Measurements from ENCODE around the gene TTLL5. TPM values are rescaled to one million over a fixed set of nuclear protein-coding genes. Genes with fewer than 3 reads are reported as not detected.

The TTLL5 gene
- total RNA-seq, 1 experiment from 2014 or later, result 35.5 TPM

DNA sequence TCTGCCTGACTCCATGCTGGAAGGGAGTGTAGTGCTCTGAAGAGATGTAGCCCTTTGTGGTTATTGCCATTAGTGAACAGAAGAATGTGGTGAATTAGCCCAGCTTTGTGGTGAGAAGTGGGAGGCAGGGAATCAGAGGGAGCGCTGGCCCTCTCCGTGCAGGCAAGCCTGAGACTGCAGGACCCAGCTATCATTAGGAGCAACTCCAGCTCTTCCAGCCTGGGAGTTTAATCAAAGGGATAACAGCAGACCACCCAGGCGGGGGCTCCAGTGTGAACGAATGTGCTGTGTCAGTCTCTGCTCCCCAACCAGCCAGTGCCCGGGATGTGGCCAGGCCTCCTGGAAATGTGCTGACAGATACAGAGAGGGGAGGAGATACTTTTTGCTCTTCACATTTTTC is 142.7 kb downstream of the TTLL5 start:
- DNase-seq (ENCODE audit: low read depth), result peak; percentile 6

DNA sequence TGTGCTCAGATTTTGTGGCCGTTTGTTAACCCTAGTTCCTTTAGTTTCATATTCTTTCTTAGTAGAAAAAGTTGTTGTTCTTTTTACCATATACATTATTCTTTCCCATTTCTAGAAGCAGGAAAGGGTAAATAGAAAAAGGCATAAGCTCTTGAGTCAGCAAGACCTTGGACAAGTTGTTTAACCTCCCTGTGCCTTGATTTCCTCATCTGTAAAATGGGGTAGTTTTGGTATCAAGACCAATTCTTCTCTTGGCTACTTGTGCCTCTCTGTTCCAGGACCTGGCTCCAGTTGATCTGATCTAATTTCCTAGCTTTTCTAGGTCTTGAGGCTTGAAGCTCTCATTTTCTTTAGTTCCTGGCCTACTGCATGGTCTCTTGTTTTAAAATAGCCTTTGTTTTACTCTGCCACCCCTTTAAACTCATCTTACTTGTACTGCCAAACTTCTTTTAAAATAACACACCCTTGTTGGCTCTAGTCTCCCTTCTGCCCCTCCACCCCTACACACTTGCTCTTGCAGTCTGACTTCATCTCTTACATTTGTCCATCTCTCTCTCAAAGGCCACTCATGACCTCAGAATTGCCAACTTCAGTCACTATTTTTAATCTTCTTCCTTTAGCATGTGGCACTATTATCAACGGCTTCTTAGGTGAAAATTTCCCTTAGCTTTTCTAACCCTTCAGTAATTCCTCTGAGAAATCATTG is 143.7 kb downstream of the TTLL5 start:
- DNase-seq (ENCODE audit: low read depth), result no peak

GRCh38 chr14:75805646-75806045 is 144.6 kb downstream of the TTLL5 start:
- DNase-seq (ENCODE audit: low read depth), result no peak

DNA sequence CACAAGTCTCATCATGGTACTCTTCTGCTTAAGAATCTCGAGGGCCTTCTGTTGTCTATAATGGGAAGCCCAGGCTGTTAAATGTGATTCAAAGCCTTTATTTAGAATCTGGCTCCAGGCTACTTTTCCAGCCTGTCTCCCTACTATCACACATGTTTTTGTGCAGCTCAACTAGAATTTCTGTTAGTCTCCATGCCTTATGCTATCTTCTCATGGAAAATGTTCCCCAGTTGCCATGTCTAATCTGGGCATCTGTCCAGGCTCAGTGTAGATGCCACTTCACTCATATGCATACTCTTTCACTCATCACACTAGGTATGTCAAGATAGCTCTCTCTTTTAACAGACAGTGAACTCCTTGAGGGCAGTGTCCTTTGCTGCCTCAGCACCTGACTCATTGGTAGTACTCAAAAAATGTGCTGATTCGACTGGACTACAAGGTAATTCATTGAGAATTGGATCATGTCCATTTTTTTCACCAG is 145.3 kb downstream of the TTLL5 start:
- no peak for DNase-seq (ENCODE audit: low read depth)

- DNase-seq (ENCODE audit: low read depth), result no peak
Measured at GRCh38 chr14:75807667-75808360, 146.8 kb downstream of the TTLL5 start.

GRCh38 chr14:75811136-75811829 is 150.2 kb downstream of the TTLL5 start:
- no peak for DNase-seq (ENCODE audit: low read depth)

GRCh38 chr14:75811872-75812499 is 150.9 kb downstream of the TTLL5 start:
- DNase-seq (ENCODE audit: low read depth), result no peak

- DNase-seq (ENCODE audit: low read depth), result no peak
Measured at GRCh38 chr14:75812622-75813021, 151.6 kb downstream of the TTLL5 start.

DNA sequence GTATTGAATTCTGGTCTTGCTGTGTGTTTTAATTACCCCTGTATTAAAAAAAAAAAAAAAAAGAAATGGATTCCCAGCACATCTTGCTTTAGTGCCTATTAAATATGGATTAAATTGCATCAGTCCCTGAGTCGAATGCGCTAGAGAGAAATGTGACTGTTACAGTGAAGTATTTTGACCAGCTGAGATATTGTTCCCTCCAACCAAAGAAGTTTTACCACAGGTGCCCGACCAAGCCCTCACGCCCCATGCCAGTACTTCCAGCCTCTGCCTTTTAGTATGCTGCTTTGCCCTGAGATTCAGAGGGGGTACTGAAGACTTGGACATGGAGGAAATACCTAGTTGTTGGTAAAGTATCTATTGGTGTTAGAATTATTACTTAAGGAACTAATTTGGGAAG is 159.7 kb downstream of the TTLL5 start:
- no peak for DNase-seq (ENCODE audit: low read depth)

DNA sequence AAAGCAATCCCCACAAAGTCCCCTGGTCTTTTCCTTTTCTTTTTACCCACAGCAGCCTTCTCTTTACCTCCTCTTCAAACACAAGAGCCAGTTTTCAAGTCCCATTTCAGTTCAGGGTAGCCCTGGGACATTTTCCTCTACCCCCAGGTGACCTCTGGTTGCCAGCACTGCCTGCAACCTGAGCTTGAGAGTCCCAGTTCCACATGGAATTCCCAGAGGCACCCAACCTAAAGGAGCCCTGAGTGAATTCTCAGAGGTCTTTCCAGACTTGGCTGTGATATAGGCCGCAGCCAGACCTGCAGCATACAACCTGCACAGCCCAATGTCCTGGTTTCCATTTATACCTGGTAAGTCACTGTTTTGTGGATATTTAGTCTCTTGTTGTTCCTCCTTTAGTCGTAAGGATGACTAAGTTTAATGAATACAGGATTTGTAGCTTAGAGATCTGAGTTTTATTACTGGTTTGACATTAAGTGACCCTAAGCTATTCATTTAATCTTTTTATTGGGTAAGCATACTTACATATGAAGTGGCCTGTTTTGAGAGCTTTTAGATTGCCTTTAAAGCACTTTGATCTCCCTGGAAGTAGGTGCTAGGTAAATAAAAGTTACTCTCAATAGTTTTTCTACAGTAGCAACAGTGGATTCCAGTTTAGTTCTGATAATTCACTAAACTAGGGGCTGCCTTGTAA is 160.9 kb downstream of the TTLL5 start:
- DNase-seq (ENCODE audit: low read depth), result peak; percentile 7

DNA sequence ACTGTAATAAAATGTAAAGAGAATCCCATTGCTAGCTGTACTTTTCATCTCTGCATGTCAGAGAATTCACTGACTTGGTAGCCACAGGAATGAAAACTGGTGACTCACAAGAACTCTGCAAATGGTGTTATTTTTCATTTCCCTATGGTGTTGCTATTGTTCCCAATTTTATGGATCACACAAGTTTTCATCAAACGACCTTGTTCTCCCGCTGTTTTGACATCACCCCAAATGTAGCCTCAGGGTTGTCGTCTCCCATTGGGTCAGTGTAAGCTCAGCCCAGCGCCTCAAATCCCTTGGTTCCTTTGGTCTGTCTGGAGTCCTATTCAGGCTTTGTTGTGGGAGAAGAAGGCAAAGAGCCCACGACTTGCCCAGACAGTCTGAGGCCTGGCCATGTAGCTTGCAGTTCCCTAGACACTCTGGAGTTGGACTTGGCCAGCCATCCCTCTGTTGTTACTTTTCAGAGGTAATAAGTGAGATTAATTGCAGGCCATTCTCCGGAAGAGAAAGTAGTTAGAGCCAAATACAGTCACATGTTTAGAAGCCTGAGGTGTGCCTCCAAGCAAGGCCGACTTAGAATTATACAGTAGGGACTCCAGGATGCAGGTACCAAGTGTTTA is 161.6 kb downstream of the TTLL5 start:
- peak; percentile 70 for DNase-seq (ENCODE audit: low read depth)

GRCh38 chr14:75823334-75823733 is 162.3 kb downstream of the TTLL5 start:
- no peak for DNase-seq (ENCODE audit: low read depth)

DNA sequence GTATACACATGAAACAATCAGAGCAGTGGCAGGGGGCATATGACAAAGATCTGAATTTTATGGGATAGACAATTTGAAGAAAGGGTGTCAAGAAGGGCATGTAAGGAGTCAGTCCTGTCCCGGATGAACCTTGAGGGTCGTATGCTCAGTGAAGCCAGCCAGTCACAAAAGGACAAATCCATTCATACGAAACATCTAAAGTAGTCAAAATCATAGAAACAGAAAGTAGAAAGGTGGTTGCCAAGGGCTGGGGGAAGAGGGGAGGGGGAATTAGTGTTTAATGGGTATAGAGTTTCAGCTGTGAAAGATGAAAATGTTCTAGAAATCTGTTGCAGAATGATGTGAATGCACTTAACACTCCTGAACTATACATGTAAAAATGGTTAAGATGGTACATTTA is 163.3 kb downstream of the TTLL5 start:
- no peak for DNase-seq (ENCODE audit: low read depth)

GRCh38 chr14:75825147-75825592 is 164.1 kb downstream of the TTLL5 start:
- DNase-seq (ENCODE audit: low read depth), result no peak

- DNase-seq (ENCODE audit: low read depth), result no peak
Measured at GRCh38 chr14:75826599-75826998, 165.6 kb downstream of the TTLL5 start.

DNA sequence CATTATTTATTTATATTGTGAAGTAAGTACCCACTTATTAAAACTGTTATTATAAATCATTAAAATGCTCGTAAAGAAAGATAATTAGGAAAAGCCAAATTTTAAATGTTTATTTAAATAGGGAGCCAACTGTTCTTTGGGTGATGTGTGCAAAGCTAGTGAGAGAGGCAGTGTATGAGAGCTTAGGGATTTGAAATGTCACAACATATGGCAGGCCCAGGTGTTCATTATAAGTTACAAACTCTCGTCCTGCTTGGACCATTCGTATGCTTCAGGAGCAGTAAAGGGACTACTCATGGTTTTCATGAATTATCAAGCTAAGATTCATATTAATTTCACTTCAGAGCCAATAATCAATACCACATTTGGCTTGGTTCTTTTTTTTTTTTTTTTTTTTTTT is 166.3 kb downstream of the TTLL5 start:
- DNase-seq (ENCODE audit: low read depth), result no peak

GRCh38 chr14:75829316-75829715 is 168.3 kb downstream of the TTLL5 start:
- DNase-seq (ENCODE audit: low read depth), result no peak

DNA sequence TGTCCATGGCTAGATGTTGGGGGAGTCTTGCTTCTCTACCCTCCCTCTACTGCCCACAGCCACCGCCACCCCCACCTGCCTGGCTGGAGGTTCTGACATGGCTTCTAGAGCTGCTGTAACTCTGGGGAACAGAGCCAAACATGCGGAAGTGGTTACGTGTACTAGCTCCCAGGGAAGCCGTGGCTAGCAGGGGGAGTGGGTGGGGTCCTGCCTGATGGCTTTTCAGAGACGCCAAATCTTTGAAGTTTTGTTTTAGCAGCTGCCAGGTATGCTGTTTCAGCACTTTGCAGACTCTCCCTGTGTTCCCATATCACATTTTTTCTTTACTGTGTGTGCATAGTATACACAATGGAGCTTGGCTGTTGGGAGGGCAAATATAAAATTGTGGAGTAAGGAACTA is 170.4 kb downstream of the TTLL5 start:
- DNase-seq (ENCODE audit: low read depth), result peak; percentile 88

DNA sequence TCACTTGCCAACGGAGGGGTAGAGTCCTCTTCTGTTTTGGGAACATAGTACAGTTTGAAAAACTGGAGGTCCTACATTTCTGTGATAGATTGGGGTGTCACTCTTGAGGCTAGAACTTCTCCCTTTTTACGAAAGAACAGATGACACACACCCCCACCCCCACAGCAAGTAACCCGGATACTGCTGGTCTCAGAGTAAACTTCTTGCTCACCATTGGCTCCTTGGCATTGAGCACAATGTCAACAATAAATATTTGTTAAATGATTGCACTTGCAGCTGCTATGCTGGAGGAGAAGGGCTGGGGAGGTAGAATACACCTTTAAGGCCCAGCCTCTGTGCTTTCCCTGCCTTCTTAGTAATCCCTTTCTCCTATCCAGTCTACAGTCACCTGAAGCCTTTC is 170.9 kb downstream of the TTLL5 start:
- peak; percentile 37 for DNase-seq (ENCODE audit: low read depth)

GRCh38 chr14:75832621-75833297 is 171.7 kb downstream of the TTLL5 start:
- DNase-seq (ENCODE audit: low read depth), result peak; percentile 45

Measured in Daoy (cell line).